HEK293 (cell line): ENCODE data around the gene PYGO1.

ENCODE experiments used
- CTCF ChIA-PET: fragments of 350-600 bp; formaldehyde crosslinking; extraction: SDS; loops from one replicate; lab custom pipeline; 2021; ENCODE audit warnings: antibody characterized with exemption; lab: Yijun Ruan, JAX
- POLR2A ChIA-PET: fragments of 300-600 bp; formaldehyde crosslinking; extraction: SDS; loops from one replicate; lab custom pipeline; 2020; ENCODE audit warnings: antibody characterized with exemption, inconsistent platforms; lab: Yijun Ruan, JAX
- H3K27ac ChIP-seq: fragments of 200-500 bp; sonication (Bioruptor generic); 2 replicates; pipeline ENCODE4 v1.5.1; 2014; ENCODE audit warnings: low read depth, low read length, control low read depth, inconsistent platforms; ENCODE audit errors: extremely low read depth
- H3K36me3 ChIP-seq, 2 experiments: fragments of 200-500 bp in 1 of 2; sonication (Bioruptor generic) in 1 of 2; 1 replicate in 1 of 2; 2 replicates in 1 of 2; pipeline ENCODE4 v1.5.1; 2014 to 2017; ENCODE audit warnings: inconsistent platforms in 2 of 2, low read length in 2 of 2; ENCODE audit not compliant: control insufficient read depth in 2 of 2, insufficient read depth in 1 of 2
- H3K4me1 ChIP-seq: fragments of 200-500 bp; sonication (Bioruptor generic); 2 replicates; pipeline ENCODE4 v1.5.1; 2014; ENCODE audit warnings: mild to moderate bottlenecking, low read length, inconsistent platforms; ENCODE audit not compliant: control insufficient read depth, insufficient read depth
- H3K4me3 ChIP-seq: 2 replicates; pipeline ENCODE4 v1.5.1; 2011; ENCODE audit warnings: low read depth, mild to moderate bottlenecking, control low read depth, low read length, moderate library complexity
- H3K9me3 ChIP-seq: fragments of 200-500 bp; sonication (Bioruptor generic); 2 replicates; pipeline ENCODE4 v1.5.1; 2014; ENCODE audit warnings: low read depth, low read length, inconsistent platforms; ENCODE audit not compliant: control insufficient read depth, insufficient read depth
- HOXD13 ChIP-seq: sonication (generic); formaldehyde crosslinking; IDR thresholded peaks from 2 replicates; pipeline ENCODE4 v1.8.0; 2022; ENCODE audit warnings: missing genetic modification reagents, borderline replicate concordance
- IKZF3 ChIP-seq: fragments of 450-650 bp; IDR thresholded peaks from 2 replicates; pipeline ENCODE4 v1.5.0; 2018; ENCODE audit warnings: missing biosample characterization, mild to moderate bottlenecking, missing genetic modification characterization, moderate library complexity
- KLF8 ChIP-seq: fragments of 450-650 bp; formaldehyde crosslinking; IDR thresholded peaks from 2 replicates; pipeline ENCODE4 v1.5.1; 2016; ENCODE audit warnings: missing biosample characterization, missing genetic modification characterization
- KLF9 ChIP-seq: fragments of 450-650 bp; formaldehyde crosslinking; IDR thresholded peaks from 2 replicates; pipeline ENCODE4 v1.5.1; 2016; ENCODE audit warnings: missing biosample characterization, missing genetic modification characterization, low read depth
- SALL2 ChIP-seq: fragments of 450-650 bp; formaldehyde crosslinking; IDR thresholded peaks from 2 replicates; pipeline ENCODE4 v1.5.0; 2017; ENCODE audit warnings: missing biosample characterization, mild to moderate bottlenecking, missing genetic modification characterization, borderline replicate concordance
- SCRT2 ChIP-seq: fragments of 450-650 bp; formaldehyde crosslinking; IDR thresholded peaks from 2 replicates; pipeline ENCODE4 v1.5.1; 2016; ENCODE audit warnings: missing biosample characterization, missing genetic modification characterization
- YY2 ChIP-seq: fragments of 450-650 bp; formaldehyde crosslinking; IDR thresholded peaks from 2 replicates; pipeline ENCODE4 v1.5.1; 2016; ENCODE audit warnings: missing biosample characterization, missing genetic modification characterization
- ZBTB20 ChIP-seq: fragments of 450-650 bp; formaldehyde crosslinking; IDR thresholded peaks from 2 replicates; pipeline ENCODE4 v1.5.1; 2016; ENCODE audit warnings: missing biosample characterization, missing genetic modification characterization
- ZFHX2 ChIP-seq: fragments of 450-650 bp; formaldehyde crosslinking; conservative IDR thresholded peaks from 2 replicates; pipeline ENCODE4 v1.5.1; 2016; ENCODE audit warnings: missing biosample characterization, missing genetic modification characterization
- ZNF16 ChIP-seq: fragments of 450-650 bp; formaldehyde crosslinking; IDR thresholded peaks from 2 replicates; pipeline ENCODE4 v1.5.1; 2016; ENCODE audit warnings: low read depth, missing biosample characterization, missing genetic modification characterization
- ZNF324 ChIP-seq: fragments of 450-650 bp; formaldehyde crosslinking; IDR thresholded peaks from 2 replicates; pipeline ENCODE4 v1.5.1; 2016; ENCODE audit warnings: missing biosample characterization, missing genetic modification characterization
- ZNF391 ChIP-seq: fragments of 450-650 bp; formaldehyde crosslinking; IDR thresholded peaks from 2 replicates; pipeline ENCODE4 v1.5.1; 2016; ENCODE audit warnings: low read depth, missing biosample characterization, missing genetic modification characterization, borderline replicate concordance
- ZNF394 ChIP-seq: fragments of 450-650 bp; formaldehyde crosslinking; IDR thresholded peaks from 2 replicates; pipeline ENCODE4 v1.5.1; 2016; ENCODE audit warnings: missing biosample characterization, missing genetic modification characterization, mild to moderate bottlenecking, moderate library complexity, borderline replicate concordance
- ZNF571 ChIP-seq: fragments of 450-650 bp; formaldehyde crosslinking; IDR thresholded peaks from 2 replicates; pipeline ENCODE4 v1.5.0; 2017; ENCODE audit warnings: missing biosample characterization, missing genetic modification characterization
- ZNF629 ChIP-seq: fragments of 450-650 bp; formaldehyde crosslinking; IDR thresholded peaks from 2 replicates; pipeline ENCODE4 v1.5.1; 2017; ENCODE audit warnings: missing biosample characterization, missing genetic modification characterization
- TF ChIP-seq, protein P1 (sequence below): fragments of 450-650 bp; formaldehyde crosslinking; IDR thresholded peaks from 2 replicates; pipeline ENCODE4 v1.5.1; 2016; ENCODE audit warnings: missing biosample characterization, missing genetic modification characterization
- TF ChIP-seq, protein P2 (sequence below): fragments of 450-650 bp; formaldehyde crosslinking; IDR thresholded peaks from 2 replicates; pipeline ENCODE4 v1.5.1; 2016; ENCODE audit warnings: missing biosample characterization, missing genetic modification characterization
- TF ChIP-seq, protein P3 (sequence below): fragments of 450-650 bp; formaldehyde crosslinking; IDR thresholded peaks from 2 replicates; pipeline ENCODE4 v1.5.1; 2016; ENCODE audit warnings: missing biosample characterization, missing genetic modification characterization
- TF ChIP-seq, protein P4 (sequence below): fragments of 450-650 bp; formaldehyde crosslinking; IDR thresholded peaks from 2 replicates; pipeline ENCODE4 v1.5.1; 2016; ENCODE audit warnings: missing biosample characterization, missing genetic modification characterization

Gene PYGO1

DNA sequence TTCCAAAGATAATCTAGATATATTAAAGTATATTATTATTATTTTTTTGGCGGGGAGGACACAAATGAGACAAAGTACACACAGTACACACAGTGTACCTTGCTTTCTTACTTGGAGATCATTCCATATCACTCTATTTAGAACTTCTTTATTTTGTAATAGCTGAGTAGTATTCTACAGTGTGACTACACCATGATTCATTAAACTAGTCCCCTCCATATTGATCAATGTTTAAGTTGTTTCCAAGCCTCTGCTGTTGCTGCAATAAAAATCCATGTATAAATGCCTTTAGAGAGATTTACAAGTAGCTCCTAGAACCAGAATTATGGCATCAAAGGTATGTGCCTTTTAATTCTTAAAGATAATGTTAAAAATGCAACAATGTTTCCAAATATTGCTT is 38.8 kb downstream of the PYGO1 start (continued):
- TF ChIP-seq, protein P1, sequence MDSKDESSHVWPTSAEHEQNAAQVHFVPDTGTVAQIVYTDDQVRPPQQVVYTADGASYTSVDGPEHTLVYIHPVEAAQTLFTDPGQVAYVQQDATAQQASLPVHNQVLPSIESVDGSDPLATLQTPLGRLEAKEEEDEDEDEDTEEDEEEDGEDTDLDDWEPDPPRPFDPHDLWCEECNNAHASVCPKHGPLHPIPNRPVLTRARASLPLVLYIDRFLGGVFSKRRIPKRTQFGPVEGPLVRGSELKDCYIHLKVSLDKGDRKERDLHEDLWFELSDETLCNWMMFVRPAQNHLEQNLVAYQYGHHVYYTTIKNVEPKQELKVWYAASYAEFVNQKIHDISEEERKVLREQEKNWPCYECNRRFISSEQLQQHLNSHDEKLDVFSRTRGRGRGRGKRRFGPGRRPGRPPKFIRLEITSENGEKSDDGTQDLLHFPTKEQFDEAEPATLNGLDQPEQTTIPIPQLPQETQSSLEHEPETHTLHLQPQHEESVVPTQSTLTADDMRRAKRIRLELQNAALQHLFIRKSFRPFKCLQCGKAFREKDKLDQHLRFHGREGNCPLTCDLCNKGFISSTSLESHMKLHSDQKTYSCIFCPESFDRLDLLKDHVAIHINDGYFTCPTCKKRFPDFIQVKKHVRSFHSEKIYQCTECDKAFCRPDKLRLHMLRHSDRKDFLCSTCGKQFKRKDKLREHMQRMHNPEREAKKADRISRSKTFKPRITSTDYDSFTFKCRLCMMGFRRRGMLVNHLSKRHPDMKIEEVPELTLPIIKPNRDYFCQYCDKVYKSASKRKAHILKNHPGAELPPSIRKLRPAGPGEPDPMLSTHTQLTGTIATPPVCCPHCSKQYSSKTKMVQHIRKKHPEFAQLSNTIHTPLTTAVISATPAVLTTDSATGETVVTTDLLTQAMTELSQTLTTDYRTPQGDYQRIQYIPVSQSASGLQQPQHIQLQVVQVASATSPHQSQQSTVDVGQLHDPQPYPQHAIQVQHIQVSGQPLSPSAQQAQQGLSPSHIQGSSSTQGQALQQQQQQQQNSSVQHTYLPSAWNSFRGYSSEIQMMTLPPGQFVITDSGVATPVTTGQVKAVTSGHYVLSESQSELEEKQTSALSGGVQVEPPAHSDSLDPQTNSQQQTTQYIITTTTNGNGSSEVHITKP (tag by site-specific recombination) = no peak
- no peak for TF ChIP-seq ZNF394 (tag by site-specific recombination)

DNA sequence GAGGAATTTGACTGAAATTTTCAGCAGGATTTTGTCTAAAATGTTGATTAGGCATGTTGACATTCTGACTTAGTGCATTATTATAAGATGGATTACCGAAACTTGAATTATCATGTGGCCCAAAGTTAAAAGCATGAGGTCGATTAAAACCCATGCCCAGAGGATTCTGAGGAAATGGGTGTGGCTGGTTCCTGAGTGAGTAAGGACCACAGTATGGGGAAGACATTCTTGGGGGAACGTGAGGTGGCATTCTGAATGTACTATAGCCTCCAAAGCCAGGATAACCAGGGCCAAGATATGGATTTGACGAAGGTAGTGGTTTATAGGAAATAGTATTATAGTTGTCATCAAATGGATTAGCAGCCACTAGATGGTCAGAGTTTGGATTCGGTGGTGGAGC is 41.4 kb downstream of the PYGO1 start:
- no peak for TF ChIP-seq HOXD13
- CTCF ChIA-PET = no interaction called here
- no peaks in the 10 kb centered on the region for H3K9me3 ChIP-seq

DNA sequence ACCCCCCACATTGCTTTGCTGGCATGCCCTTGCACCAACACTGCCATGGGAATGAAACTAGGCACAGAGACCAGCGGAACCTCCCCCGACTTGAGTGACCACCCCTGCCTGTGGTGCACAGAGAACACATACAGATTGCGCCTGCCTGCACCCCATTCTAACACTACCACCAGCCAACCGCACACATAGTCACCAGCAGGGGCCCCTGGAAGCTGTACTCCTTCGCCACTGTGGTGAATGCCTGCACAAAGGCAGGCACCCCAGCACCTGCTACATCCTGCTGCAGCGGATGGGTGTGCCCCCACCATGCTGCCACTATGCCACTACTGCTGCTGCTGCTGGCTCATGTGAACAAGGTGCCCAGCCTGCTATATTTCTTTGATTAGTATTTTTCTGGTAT is 52.7 kb downstream of the PYGO1 start:
- H3K27ac ChIP-seq = no peak overlapping the region
- ChIA-PET POLR2A (no interaction called here), CTCF (no interaction called here)
- TF ChIP-seq ZBTB20 (tag by site-specific recombination) = peak; percentile 29; the same call in 1 of the 2 replicates
- TF ChIP-seq, protein P2, sequence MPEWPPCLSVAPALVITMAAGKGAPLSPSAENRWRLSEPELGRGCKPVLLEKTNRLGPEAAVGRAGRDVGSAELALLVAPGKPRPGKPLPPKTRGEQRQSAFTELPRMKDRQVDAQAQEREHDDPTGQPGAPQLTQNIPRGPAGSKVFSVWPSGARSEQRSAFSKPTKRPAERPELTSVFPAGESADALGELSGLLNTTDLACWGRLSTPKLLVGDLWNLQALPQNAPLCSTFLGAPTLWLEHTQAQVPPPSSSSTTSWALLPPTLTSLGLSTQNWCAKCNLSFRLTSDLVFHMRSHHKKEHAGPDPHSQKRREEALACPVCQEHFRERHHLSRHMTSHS (tag by site-specific recombination) = no peak
- TF ChIP-seq KLF9 (tag by site-specific recombination) = no peak
- H3K4me1 ChIP-seq = no peaks in the 10 kb centered on the region; the same call in 1 of the 2 replicates
- H3K9me3 ChIP-seq = no peaks in the 10 kb centered on the region
- no peak overlapping the region for H3K4me3 ChIP-seq
- no peaks in the 10 kb centered on the region for H3K36me3 ChIP-seq

More for the DNA sequence above, 41.4 kb downstream of the PYGO1 start:
- H3K4me3 ChIP-seq = no peak overlapping the region
- no peaks in the 10 kb centered on the region for H3K4me1 ChIP-seq
- H3K27ac ChIP-seq = no peak overlapping the region
- POLR2A ChIA-PET = no interaction called here
- peaks cover 4 to 13% of the 10 kb centered on the region in 2 experiments; a peak in 1 of 3 replicates for H3K36me3 ChIP-seq

DNA sequence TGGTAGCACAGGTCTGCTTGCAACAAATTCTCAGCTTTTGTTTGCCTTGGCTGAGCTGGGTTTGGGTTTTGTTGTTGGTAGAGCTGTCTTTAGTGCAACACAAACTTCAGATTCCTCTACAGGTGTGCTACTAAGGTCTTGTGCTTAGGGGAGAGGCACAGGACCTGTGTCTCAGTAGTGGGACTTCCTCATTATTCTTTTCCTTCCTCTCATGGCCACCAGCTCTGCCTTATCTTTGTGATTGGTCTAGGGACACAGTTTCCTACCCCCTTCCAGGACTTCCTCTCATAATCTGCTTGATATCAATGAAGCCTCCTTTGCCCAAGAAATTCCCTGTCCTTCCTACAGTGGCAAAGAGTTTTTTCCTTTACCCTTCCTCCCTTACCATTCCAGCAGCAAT is 55.2 kb downstream of the PYGO1 start:
- ChIA-PET POLR2A (no interaction called here), CTCF (interaction anchor here (1.2 kb wide), 1 partner anchor 15 kb away, joined by 3 read pairs; no protein-coding TSS in a partner anchor)
- H3K9me3 ChIP-seq = no peaks in the 10 kb centered on the region
- H3K4me3 ChIP-seq = no peak overlapping the region
- H3K36me3 ChIP-seq = no peaks in the 10 kb centered on the region
- no peak overlapping the region for H3K27ac ChIP-seq
- H3K4me1 ChIP-seq = no peaks in the 10 kb centered on the region
- TF ChIP-seq ZBTB20 (tag by site-specific recombination) = no peak
- TF ChIP-seq, protein P3, sequence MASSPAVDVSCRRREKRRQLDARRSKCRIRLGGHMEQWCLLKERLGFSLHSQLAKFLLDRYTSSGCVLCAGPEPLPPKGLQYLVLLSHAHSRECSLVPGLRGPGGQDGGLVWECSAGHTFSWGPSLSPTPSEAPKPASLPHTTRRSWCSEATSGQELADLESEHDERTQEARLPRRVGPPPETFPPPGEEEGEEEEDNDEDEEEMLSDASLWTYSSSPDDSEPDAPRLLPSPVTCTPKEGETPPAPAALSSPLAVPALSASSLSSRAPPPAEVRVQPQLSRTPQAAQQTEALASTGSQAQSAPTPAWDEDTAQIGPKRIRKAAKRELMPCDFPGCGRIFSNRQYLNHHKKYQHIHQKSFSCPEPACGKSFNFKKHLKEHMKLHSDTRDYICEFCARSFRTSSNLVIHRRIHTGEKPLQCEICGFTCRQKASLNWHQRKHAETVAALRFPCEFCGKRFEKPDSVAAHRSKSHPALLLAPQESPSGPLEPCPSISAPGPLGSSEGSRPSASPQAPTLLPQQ (tag by site-specific recombination) = no peak
- TF ChIP-seq, all 188 proteins: peak for 0

DNA sequence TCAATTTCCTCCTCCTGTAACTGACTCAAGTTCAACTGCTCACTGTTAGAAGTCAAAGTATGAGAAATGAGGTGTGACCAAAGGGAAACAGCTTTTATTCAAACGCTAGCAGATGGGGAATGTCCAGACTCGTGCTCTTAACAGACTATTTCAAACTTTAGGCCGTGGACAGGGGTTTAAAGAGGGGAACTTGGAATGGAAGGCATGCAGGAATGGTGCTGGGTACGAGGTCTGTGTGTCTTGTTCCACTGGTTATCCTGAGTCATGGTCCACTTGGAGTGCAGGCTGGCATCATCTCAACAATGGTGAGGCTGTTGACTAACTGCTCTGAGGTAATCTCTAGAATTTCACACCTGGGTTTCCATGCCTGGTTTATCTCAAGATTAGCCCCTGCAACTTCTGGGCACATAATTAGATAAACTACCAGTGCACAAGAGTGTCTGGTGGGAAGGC is 57.3 kb downstream of the PYGO1 start:
- ChIA-PET CTCF (interaction anchor here (0.6 kb wide), 1 partner anchor 117 kb away, joined by 3 read pairs; no protein-coding TSS in a partner anchor), POLR2A (no interaction called here)
- Histone ChIP-seq H3K36me3 (no peaks in the 10 kb centered on the region), H3K9me3 (no peaks in the 10 kb centered on the region), H3K4me1 (no peaks in the 10 kb centered on the region), H3K27ac (no peak overlapping the region), H3K4me3 (no peak overlapping the region)
- TF ChIP-seq, protein P4, sequence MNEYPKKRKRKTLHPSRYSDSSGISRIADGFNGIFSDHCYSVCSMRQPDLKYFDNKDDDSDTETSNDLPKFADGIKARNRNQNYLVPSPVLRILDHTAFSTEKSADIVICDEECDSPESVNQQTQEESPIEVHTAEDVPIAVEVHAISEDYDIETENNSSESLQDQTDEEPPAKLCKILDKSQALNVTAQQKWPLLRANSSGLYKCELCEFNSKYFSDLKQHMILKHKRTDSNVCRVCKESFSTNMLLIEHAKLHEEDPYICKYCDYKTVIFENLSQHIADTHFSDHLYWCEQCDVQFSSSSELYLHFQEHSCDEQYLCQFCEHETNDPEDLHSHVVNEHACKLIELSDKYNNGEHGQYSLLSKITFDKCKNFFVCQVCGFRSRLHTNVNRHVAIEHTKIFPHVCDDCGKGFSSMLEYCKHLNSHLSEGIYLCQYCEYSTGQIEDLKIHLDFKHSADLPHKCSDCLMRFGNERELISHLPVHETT = no peak
- TF ChIP-seq SCRT2 (tag by site-specific recombination) (no peak), ZNF571 (tag by site-specific recombination) (no peak), IKZF3 (tag by site-specific recombination) (no peak), ZFHX2 (tag by site-specific recombination) (no peak), YY2 (no peak), ZNF16 (tag by site-specific recombination) (no peak), SALL2 (no peak), ZNF629 (no peak), KLF8 (tag by site-specific recombination) (no peak), ZNF391 (tag by site-specific recombination) (no peak), ZNF324 (tag by site-specific recombination) (no peak)
